Esophagus muscularis mucosa (tissue), 3 donors: ENCODE data around the gene ELOA2.
A peak's percentile ranks its signal among the peaks of the same experiment; 100 is the strongest.

Source experiments
- EP300 ChIP-seq: sonication (generic); formaldehyde crosslinking; IDR thresholded peaks from one replicate; pipeline ENCODE4 v1.6.1; 2017; ENCODE audit warnings: antibody characterized with exemption
- TF ChIP-seq, protein P1 (sequence below), 3 experiments: fragments of 200-600 bp in 2 of 3; fragments of 450-650 bp in 1 of 3; sonication (generic) in 2 of 3; IDR thresholded peaks; one replicate each; pipeline ENCODE4 v1.5.1; 2017 to 2019; ENCODE audit warnings: antibody characterized with exemption in 3 of 3, mild to moderate bottlenecking in 2 of 3, moderate library complexity in 1 of 3

DNA sequence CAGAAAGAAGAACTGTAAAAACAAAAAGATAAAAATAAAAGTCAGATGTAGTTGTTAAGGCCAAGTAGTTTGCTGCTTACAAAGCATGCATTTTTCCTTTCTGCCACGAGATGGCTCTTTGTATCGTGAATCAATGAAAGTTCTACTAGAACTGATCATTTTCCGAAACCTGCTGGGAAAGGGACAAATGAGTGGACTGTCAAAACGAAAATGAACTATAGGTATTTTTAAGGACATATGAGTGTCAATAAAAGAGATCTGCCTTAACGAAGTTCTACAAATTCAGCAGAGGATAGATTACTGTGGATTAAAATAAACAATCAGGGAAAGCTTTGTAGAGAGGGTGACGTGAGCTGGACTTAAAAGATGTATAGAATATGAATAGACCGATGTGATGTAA is 15.0 kb upstream of the ELOA2 start:
- TF ChIP-seq, protein P1, sequence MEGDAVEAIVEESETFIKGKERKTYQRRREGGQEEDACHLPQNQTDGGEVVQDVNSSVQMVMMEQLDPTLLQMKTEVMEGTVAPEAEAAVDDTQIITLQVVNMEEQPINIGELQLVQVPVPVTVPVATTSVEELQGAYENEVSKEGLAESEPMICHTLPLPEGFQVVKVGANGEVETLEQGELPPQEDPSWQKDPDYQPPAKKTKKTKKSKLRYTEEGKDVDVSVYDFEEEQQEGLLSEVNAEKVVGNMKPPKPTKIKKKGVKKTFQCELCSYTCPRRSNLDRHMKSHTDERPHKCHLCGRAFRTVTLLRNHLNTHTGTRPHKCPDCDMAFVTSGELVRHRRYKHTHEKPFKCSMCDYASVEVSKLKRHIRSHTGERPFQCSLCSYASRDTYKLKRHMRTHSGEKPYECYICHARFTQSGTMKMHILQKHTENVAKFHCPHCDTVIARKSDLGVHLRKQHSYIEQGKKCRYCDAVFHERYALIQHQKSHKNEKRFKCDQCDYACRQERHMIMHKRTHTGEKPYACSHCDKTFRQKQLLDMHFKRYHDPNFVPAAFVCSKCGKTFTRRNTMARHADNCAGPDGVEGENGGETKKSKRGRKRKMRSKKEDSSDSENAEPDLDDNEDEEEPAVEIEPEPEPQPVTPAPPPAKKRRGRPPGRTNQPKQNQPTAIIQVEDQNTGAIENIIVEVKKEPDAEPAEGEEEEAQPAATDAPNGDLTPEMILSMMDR (IDR thresholded peaks at IDR 0.05), result peak; percentile 46 to 68 (median 47)
- no peak for TF ChIP-seq EP300
